ENCODE data around the gene MAP3K14.

Gene MAP3K14

GRCh38 chr17:45220079-45220478 lies 96.7 kb downstream of the MAP3K14 start:
- peaks cover 40% of the 10 kb centered on the region for H3K79me2 ChIP-seq (ENCODE audit: insufficient read depth, low read length)
- H2AFZ ChIP-seq (ENCODE audit: low read depth, low read length, severe bottlenecking): no peak overlapping the region
- H3K9ac ChIP-seq (ENCODE audit: low read length): peak overlapping the region; percentile 98
- no peak for TF ChIP-seq EZH2phosphoT487 (conservative IDR thresholded peaks at IDR 0.05; ENCODE audit: low read length)
- TF ChIP-seq CTCF (IDR thresholded peaks at IDR 0.05; ENCODE audit: insufficient read depth, low read length, poor library complexity, severe bottlenecking): no peak
- H3K4me2 ChIP-seq (ENCODE audit: low read depth, low read length, poor library complexity, severe bottlenecking): peak overlapping the region; percentile 92
- no peaks in the 10 kb centered on the region for H3K27me3 ChIP-seq (ENCODE audit: low read length)
- no peak overlapping the region for H3K4me3 ChIP-seq (ENCODE audit: insufficient read depth, low read length, poor library complexity, severe bottlenecking)
- H3F3A ChIP-seq (ENCODE audit: insufficient read depth): peaks cover 44% of the 10 kb centered on the region
- no peaks in the 10 kb centered on the region for H4K20me1 ChIP-seq (ENCODE audit: low read depth, low read length)
- peak overlapping the region; percentile 99 for H3K27ac ChIP-seq (ENCODE audit: low read depth, low read length)
- 0 out of 2 replicates have a peak, but pooled peaks cover 5% of the 10 kb centered on the region for H3K36me3 ChIP-seq (ENCODE audit: low read length)
- no peaks in the 10 kb centered on the region for H3K9me2 ChIP-seq (replicated peaks; ENCODE audit: insufficient read depth, low read length)
- H3K9me3 ChIP-seq (ENCODE audit: insufficient read depth, low read length): no peaks in the 10 kb centered on the region

GRCh38 chr17:45218895-45219661 lies 97.7 kb downstream of the MAP3K14 start:
- peak overlapping the region; percentile 92 for H3K4me2 ChIP-seq (ENCODE audit: low read depth, low read length, poor library complexity, severe bottlenecking)
- H2AFZ ChIP-seq (ENCODE audit: low read depth, low read length, severe bottlenecking): no peak overlapping the region

More at GRCh38 chr17:45218895-45219661, 97.7 kb downstream of the MAP3K14 start:
- no peaks in the 10 kb centered on the region for H4K20me1 ChIP-seq (ENCODE audit: low read depth, low read length)
- H3K9me2 ChIP-seq (replicated peaks; ENCODE audit: insufficient read depth, low read length): no peaks in the 10 kb centered on the region
- H3K36me3 ChIP-seq (ENCODE audit: low read length): 0 out of 2 replicates have a peak, but pooled peaks cover 5% of the 10 kb centered on the region
- H3K27me3 ChIP-seq (ENCODE audit: low read length): no peaks in the 10 kb centered on the region
- H3F3A ChIP-seq (ENCODE audit: insufficient read depth): peaks cover 36% of the 10 kb centered on the region
- H3K4me3 ChIP-seq (ENCODE audit: insufficient read depth, low read length, poor library complexity, severe bottlenecking): no peak overlapping the region
- H3K9ac ChIP-seq (ENCODE audit: low read length): no peak overlapping the region
- H3K9me3 ChIP-seq (ENCODE audit: insufficient read depth, low read length): no peaks in the 10 kb centered on the region
- TF ChIP-seq EZH2phosphoT487 (conservative IDR thresholded peaks at IDR 0.05; ENCODE audit: low read length): no peak
- TF ChIP-seq CTCF (IDR thresholded peaks at IDR 0.05; ENCODE audit: insufficient read depth, low read length, poor library complexity, severe bottlenecking): peak; percentile 85
- peaks cover 30% of the 10 kb centered on the region for H3K79me2 ChIP-seq (ENCODE audit: insufficient read depth, low read length)
- H3K27ac ChIP-seq (ENCODE audit: low read depth, low read length): peak overlapping the region; percentile 99
